HL-60 (cell line): ENCODE results near the gene SPTBN5.

ENCODE experiments used
- CTCF ChIP-seq: IDR thresholded peaks from one replicate; pipeline ENCODE4 v1.5.1; 2011; ENCODE audit warnings: low read length, control low read depth, inconsistent platforms; ENCODE audit not compliant: insufficient read depth
- GABPA ChIP-seq: IDR thresholded peaks from 2 replicates; pipeline ENCODE4 v1.6.1; 2012; ENCODE audit warnings: low read depth
- POLR2AphosphoS5 ChIP-seq: IDR thresholded peaks from 2 replicates; pipeline ENCODE4 v1.6.1; 2012; ENCODE audit warnings: low read depth
- REST ChIP-seq: IDR thresholded peaks from 2 replicates; pipeline ENCODE4 v1.6.1; 2012; ENCODE audit warnings: low read depth; ENCODE audit not compliant: insufficient replicate concordance

GRCh38 chr15:41917767-41918430, 24.0 kb upstream of the SPTBN5 start:
- TF ChIP-seq CTCF = no peak
- TF ChIP-seq POLR2AphosphoS5 = no peak
- TF ChIP-seq REST = no peak
- no peak for TF ChIP-seq GABPA
